MM.1S (cell line): Measurements from ENCODE around the gene RRP1.

Experiments used
- CTCF ChIP-seq: fragments of 300-600 bp; sonication (generic); IDR thresholded peaks from 2 replicates; pipeline ENCODE4 v1.5.1; 2016; ENCODE audit warnings: antibody characterized with exemption, low read length, mixed read lengths
- EZH2 ChIP-seq: fragments of 300-600 bp; sonication (generic); optimal IDR thresholded peaks from 2 replicates; pipeline ENCODE3; 2017; ENCODE audit warnings: low read depth, mild to moderate bottlenecking, antibody characterized with exemption, low read length, mixed read lengths
- EZH2phosphoT487 ChIP-seq: fragments of 300-600 bp; sonication (generic); IDR thresholded peaks from 2 replicates; pipeline ENCODE4 v1.6.1; 2018; ENCODE audit warnings: antibody characterized with exemption, low read length

DNA sequence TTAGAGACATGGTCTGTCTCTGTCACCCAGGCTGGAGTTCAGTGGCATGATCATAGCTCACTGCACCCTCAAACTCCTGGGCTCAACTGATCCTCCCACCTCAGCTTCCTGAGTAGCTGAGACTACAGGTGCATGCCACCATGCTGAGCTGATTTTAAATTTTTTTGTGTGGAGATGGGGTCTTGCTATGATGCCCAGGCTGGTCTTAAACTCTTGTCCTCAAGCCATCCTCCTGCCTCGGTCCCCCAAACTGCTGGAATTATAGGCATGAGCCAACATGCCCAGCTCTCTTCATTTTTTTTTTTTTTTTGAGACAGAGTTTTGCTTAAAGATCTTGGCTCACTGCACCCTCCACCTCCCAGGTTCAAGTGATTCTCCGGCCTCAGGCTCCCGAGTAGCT, 50.9 kb downstream of the RRP1 start:
- TF ChIP-seq CTCF (no peak), EZH2 (no peak), EZH2phosphoT487 (no peak)
